OCI-LY3 (cell line): ENCODE results near the gene RASL10A.

Experiments used
- H2AFZ ChIP-seq: fragments of 200-600, 300-600 bp; shearing (Covaris generic); 2 replicates; pipeline ENCODE4 v1.6.0; 2014; ENCODE audit warnings: antibody characterized with exemption, low read depth, low read length
- H3K27ac ChIP-seq: fragments of 200-600, 300-600 bp; sonication (generic); 2 replicates; pipeline ENCODE4 v1.5.1; 2014; ENCODE audit warnings: mild to moderate bottlenecking, low read length, moderate library complexity, mixed read lengths
- H3K27me3 ChIP-seq: fragments of 200-600, 300-600 bp; sonication (generic); 2 replicates; pipeline ENCODE4 v1.6.1; 2014; ENCODE audit warnings: low read depth, low read length, mixed read lengths
- H3K36me3 ChIP-seq: fragments of 200-600, 300-600 bp; sonication (generic); replicated peaks from 2 replicates; pipeline ENCODE3; 2014; ENCODE audit warnings: low read depth, low read length, mixed read lengths
- H3K4me1 ChIP-seq: fragments of 300-600, 200-600 bp; sonication (generic); 2 replicates; pipeline ENCODE4 v1.6.1; 2014; ENCODE audit warnings: low read length, mixed read lengths
- H3K4me2 ChIP-seq: fragments of 200-600, 300-600 bp; sonication (generic); 2 replicates; pipeline ENCODE4 v1.6.1; 2014; ENCODE audit warnings: low read length, mixed read lengths
- H3K4me3 ChIP-seq: fragments of 300-600, 200-600 bp; sonication (generic); 2 replicates; pipeline ENCODE4 v1.5.1; 2014; ENCODE audit warnings: antibody characterized with exemption, mild to moderate bottlenecking, low read length, moderate library complexity
- H3K79me2 ChIP-seq: fragments of 300-600, 200-600 bp; shearing (Covaris generic); 2 replicates; pipeline ENCODE4 v1.6.1; 2014; ENCODE audit warnings: mild to moderate bottlenecking, low read length, mixed read lengths
- H3K9ac ChIP-seq: fragments of 300-600, 200-600 bp; shearing (Covaris generic); 2 replicates; pipeline ENCODE4 v1.6.0; 2014; ENCODE audit warnings: mild to moderate bottlenecking, low read length, moderate library complexity
- H3K9me3 ChIP-seq: fragments of 200-600, 300-600 bp; shearing (Covaris generic); 2 replicates; pipeline ENCODE4 v1.6.1; 2014; ENCODE audit warnings: low read length, mixed read lengths; ENCODE audit not compliant: insufficient read depth
- H4K20me1 ChIP-seq: fragments of 200-600, 300-600 bp; sonication (generic); 2 replicates; pipeline ENCODE4 v1.6.1; 2016; ENCODE audit warnings: low read length, mixed read lengths; ENCODE audit not compliant: insufficient read depth
- EZH2phosphoT487 ChIP-seq: fragments of 200-600 bp; shearing (Covaris generic); IDR thresholded peaks from 2 replicates; pipeline ENCODE4 v1.6.1; 2018; ENCODE audit warnings: antibody characterized with exemption, mixed run types, low read depth
- TF ChIP-seq, protein P1 (sequence below): fragments of 200-600, 300-600 bp; sonication (generic); IDR thresholded peaks from 2 replicates; pipeline ENCODE4 v1.5.1; 2014; ENCODE audit warnings: antibody characterized with exemption, low read length, low read depth

Gene RASL10A

DNA sequence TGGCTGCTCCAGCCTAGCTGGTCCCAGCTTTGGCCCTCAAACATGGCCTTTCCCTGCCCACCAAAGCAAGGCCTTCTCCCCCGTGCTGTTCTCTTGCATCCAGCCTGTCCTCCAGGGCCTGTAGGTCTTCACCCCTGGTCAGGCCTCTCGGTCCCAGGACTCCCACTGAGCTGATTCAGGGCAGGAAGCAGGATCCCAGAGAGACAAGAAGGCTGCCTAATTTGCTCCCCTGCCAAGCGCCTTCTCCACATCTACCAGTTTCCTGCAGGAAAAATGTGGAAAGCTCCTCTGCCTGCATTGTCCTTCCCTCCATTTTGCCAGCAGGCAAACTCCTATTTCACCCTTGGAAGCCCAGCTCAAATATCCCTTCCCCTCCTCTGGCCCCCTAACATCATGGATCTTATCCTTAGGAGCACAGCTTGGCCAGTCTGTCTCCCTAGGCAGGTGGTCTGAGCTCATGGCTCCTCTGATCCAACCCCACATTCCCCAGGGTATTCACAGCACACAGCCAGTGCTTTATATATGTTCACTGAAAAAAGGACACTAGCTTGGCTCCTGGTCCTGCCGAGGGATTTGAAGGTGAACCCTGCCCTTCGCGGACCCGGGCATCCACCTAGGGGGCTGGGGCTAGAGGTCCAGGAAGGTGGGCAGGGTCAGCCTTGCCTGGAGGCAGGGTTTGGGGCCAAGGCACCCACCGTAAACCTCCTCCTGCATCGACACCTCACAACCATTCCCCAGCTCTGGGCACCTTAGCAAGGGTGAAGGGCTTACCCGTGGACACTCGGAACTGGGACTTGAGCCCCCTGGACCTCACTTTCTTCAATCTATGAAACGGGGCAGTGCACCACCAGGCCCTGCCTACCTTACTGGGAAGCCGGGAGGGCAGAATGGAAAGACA is 48.7 kb downstream of the RASL10A start:
- H3K79me2 ChIP-seq = peaks cover 66% of the 10 kb centered on the region
- peak overlapping the region; percentile 99 for H3K9ac ChIP-seq
- TF ChIP-seq, protein P1, sequence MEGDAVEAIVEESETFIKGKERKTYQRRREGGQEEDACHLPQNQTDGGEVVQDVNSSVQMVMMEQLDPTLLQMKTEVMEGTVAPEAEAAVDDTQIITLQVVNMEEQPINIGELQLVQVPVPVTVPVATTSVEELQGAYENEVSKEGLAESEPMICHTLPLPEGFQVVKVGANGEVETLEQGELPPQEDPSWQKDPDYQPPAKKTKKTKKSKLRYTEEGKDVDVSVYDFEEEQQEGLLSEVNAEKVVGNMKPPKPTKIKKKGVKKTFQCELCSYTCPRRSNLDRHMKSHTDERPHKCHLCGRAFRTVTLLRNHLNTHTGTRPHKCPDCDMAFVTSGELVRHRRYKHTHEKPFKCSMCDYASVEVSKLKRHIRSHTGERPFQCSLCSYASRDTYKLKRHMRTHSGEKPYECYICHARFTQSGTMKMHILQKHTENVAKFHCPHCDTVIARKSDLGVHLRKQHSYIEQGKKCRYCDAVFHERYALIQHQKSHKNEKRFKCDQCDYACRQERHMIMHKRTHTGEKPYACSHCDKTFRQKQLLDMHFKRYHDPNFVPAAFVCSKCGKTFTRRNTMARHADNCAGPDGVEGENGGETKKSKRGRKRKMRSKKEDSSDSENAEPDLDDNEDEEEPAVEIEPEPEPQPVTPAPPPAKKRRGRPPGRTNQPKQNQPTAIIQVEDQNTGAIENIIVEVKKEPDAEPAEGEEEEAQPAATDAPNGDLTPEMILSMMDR = no peak
- no peak for TF ChIP-seq EZH2phosphoT487
- H3K4me1 ChIP-seq = peaks cover 31% of the 10 kb centered on the region
- H3K4me3 ChIP-seq = peak overlapping the region; percentile 81
- peaks cover 30% of the 10 kb centered on the region for H4K20me1 ChIP-seq
- no peak overlapping the region for H2AFZ ChIP-seq
- no peaks in the 10 kb centered on the region for H3K27me3 ChIP-seq
- H3K9me3 ChIP-seq = no peaks in the 10 kb centered on the region
- H3K27ac ChIP-seq = peak overlapping the region; percentile 87
- peaks cover 52% of the 10 kb centered on the region for H3K36me3 ChIP-seq
- H3K4me2 ChIP-seq = peak overlapping the region; percentile 96

DNA sequence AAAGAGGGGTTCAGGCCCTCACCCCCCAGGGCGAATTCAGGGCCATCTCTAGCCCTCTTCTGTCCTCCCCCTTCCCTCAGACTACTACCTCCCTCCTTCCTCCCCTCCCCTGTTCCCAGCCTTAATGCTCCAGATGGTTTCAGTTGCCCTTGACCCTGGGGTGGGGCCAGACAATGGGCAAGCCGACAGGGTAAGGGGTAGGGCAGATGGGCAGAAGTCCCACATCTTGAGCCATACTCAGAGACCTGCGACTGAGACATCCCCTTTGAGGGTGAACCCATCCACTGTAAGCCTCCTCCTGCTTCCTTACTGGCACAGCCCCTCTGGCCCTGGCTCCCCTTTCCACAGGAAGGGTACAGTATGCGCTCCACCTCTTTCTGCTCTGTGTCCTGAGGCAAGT is 49.6 kb downstream of the RASL10A start:
- Histone ChIP-seq H3K4me1 (peaks cover 24% of the 10 kb centered on the region), H2AFZ (no peak overlapping the region), H3K27me3 (no peaks in the 10 kb centered on the region), H4K20me1 (peaks cover 21% of the 10 kb centered on the region), H3K4me3 (peak overlapping the region; percentile 81; the same call in 1 of the 2 replicates), H3K79me2 (peaks cover 58% of the 10 kb centered on the region), H3K4me2 (peak overlapping the region; percentile 96), H3K36me3 (peaks cover 43% of the 10 kb centered on the region), H3K9me3 (no peaks in the 10 kb centered on the region), H3K27ac (no peak overlapping the region), H3K9ac (no peak overlapping the region)
- TF ChIP-seq, protein P1 = no peak
- TF ChIP-seq EZH2phosphoT487 = no peak

DNA sequence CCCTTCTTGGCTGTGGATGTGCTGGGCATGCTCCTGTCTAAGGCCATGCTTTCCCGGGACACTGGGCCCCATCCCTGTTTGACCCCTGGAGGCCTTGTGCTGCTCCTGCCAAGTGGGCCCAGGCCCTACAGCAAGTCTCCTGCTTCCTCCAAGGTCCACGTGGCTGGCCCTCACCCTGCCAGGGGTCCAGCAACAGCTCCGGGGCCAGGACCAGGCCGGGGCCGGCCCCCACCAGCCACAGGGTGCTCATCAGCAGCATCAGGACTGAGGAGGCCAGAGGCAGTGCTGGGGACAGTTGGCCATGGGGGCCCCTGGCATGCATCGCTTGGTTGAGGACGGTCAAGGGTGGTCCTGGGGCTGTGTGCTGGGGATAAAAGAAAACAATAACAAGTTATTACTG is 50.2 kb downstream of the RASL10A start:
- Histone ChIP-seq H3K9ac (no peak overlapping the region), H4K20me1 (peaks cover 15% of the 10 kb centered on the region), H2AFZ (no peak overlapping the region), H3K4me2 (no peak overlapping the region), H3K79me2 (peaks cover 51% of the 10 kb centered on the region), H3K27ac (no peak overlapping the region), H3K4me3 (no peak overlapping the region), H3K36me3 (peaks cover 37% of the 10 kb centered on the region), H3K9me3 (no peaks in the 10 kb centered on the region), H3K27me3 (no peaks in the 10 kb centered on the region), H3K4me1 (peaks cover 18% of the 10 kb centered on the region)
- TF ChIP-seq, protein P1 = no peak
- no peak for TF ChIP-seq EZH2phosphoT487

DNA sequence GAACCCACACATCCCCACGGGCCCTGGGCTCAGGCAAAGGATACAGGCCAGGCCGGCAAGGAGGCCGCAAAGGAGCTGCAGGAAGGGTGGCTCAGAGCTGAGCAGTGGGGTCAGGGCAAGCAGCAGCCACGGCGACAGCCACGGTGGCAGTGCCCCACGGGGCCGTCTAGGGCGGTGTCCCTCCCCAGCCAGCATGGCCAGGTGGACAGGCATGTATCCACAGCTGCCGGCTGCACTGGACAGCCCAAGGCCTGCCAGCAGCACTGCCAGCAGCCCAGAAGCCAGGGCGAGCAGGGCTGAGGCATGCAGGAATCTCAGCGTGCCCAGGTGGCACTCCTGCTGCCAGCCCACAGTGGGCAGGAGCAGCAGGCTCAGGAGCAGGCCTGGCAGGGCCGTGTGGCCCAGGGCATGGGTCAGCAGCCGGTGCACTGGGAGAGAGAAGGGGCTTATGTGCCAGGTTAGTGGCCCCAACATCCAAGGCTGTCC is 51.7 kb downstream of the RASL10A start:
- no peaks in the 10 kb centered on the region for H3K9me3 ChIP-seq
- peaks cover 9% of the 10 kb centered on the region for H3K4me1 ChIP-seq
- H2AFZ ChIP-seq = no peak overlapping the region
- H3K9ac ChIP-seq = no peak overlapping the region
- H3K27me3 ChIP-seq = no peaks in the 10 kb centered on the region
- no peak overlapping the region for H3K27ac ChIP-seq
- TF ChIP-seq, protein P1 = no peak
- no peak for TF ChIP-seq EZH2phosphoT487
- H3K4me3 ChIP-seq = no peak overlapping the region
- no peak overlapping the region for H3K4me2 ChIP-seq
- H4K20me1 ChIP-seq = peaks cover under 1% of the 10 kb centered on the region; the same call in 1 of the 2 replicates
- peaks cover 23% of the 10 kb centered on the region for H3K36me3 ChIP-seq
- H3K79me2 ChIP-seq = peaks cover 37% of the 10 kb centered on the region
